Osteocyte (in vitro differentiated cells): ENCODE measurements around the gene TBCC. TPM values are rescaled to one million over a fixed set of nuclear protein-coding genes. Genes with fewer than 3 reads are reported as not detected.
A peak's percentile ranks its signal among the peaks of the same experiment; 100 is the strongest.

Experiments used
- DNase-seq: peaks from one replicate; pipeline ENCODE4 v3.0.0; 2021; ENCODE audit warnings: mixed read lengths; ENCODE audit not compliant: unreplicated experiment; ENCODE audit errors: extremely low spot score
- H3K27ac Mint-ChIP-seq: one replicate; pipeline ENCODE4 v1.8.0; 2021; ENCODE audit warnings: mild to moderate bottlenecking, mixed read lengths; ENCODE audit not compliant: unreplicated experiment
- H3K27me3 Mint-ChIP-seq: one replicate; pipeline ENCODE4 v1.8.0; 2021; ENCODE audit warnings: mixed read lengths; ENCODE audit not compliant: unreplicated experiment
- H3K36me3 Mint-ChIP-seq: one replicate; pipeline ENCODE4 v1.8.0; 2021; ENCODE audit warnings: mixed read lengths; ENCODE audit not compliant: unreplicated experiment
- H3K4me1 Mint-ChIP-seq: one replicate; pipeline ENCODE4 v1.8.0; 2021; ENCODE audit warnings: mixed read lengths; ENCODE audit not compliant: unreplicated experiment
- H3K4me3 Mint-ChIP-seq: one replicate; pipeline ENCODE4 v1.8.0; 2021; ENCODE audit warnings: mild to moderate bottlenecking, moderate library complexity, mixed read lengths; ENCODE audit not compliant: unreplicated experiment
- H3K9me3 Mint-ChIP-seq: one replicate; pipeline ENCODE4 v1.8.0; 2021; ENCODE audit warnings: mixed read lengths; ENCODE audit not compliant: unreplicated experiment
- total RNA-seq: library from RNA; stranded (reverse); gene quantifications from 2 replicates; pipeline ENCODE4 v1.2.1, GENCODE V29; 2021
- TF ChIP-seq, protein P1 (sequence below): fragments of 200-600 bp; sonication (generic); IDR thresholded peaks from 2 replicates; pipeline ENCODE4 v1.5.0; 2021; ENCODE audit warnings: antibody characterized with exemption, mild to moderate bottlenecking, moderate library complexity

TBCC gene
- total RNA-seq, 1 donor from 2014 or later, result 23.8 TPM

DNA sequence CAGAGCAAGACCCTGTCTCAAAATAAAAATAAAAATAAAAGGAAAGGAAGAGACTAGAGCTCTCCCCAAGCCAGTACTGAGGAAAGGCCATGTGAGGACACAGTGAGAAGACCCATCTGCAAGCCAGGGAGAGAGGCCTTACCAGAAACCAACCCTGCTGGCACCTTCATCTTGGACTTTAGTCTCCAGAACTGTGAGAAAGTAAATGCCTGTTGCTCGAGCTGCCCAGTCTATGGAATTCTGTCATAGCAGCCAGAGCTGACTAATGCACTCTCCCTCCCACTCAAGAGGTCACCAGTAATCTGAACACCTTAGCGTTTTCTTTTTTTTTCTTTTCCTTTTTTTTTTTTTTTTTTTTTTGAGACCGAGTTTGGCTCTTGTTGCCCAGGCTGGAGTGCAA lies 16.2 kb downstream of the TBCC start:
- Mint-ChIP-seq H3K27me3 (peaks cover 3% of the 10 kb centered on the region), H3K36me3 (no peaks in the 10 kb centered on the region), H3K27ac (no peak overlapping the region), H3K9me3 (no peaks in the 10 kb centered on the region), H3K4me3 (no peak overlapping the region), H3K4me1 (peaks cover 9% of the 10 kb centered on the region)
- DNase-seq, result no peak
- TF ChIP-seq, protein P1, sequence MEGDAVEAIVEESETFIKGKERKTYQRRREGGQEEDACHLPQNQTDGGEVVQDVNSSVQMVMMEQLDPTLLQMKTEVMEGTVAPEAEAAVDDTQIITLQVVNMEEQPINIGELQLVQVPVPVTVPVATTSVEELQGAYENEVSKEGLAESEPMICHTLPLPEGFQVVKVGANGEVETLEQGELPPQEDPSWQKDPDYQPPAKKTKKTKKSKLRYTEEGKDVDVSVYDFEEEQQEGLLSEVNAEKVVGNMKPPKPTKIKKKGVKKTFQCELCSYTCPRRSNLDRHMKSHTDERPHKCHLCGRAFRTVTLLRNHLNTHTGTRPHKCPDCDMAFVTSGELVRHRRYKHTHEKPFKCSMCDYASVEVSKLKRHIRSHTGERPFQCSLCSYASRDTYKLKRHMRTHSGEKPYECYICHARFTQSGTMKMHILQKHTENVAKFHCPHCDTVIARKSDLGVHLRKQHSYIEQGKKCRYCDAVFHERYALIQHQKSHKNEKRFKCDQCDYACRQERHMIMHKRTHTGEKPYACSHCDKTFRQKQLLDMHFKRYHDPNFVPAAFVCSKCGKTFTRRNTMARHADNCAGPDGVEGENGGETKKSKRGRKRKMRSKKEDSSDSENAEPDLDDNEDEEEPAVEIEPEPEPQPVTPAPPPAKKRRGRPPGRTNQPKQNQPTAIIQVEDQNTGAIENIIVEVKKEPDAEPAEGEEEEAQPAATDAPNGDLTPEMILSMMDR, result no peak

DNA sequence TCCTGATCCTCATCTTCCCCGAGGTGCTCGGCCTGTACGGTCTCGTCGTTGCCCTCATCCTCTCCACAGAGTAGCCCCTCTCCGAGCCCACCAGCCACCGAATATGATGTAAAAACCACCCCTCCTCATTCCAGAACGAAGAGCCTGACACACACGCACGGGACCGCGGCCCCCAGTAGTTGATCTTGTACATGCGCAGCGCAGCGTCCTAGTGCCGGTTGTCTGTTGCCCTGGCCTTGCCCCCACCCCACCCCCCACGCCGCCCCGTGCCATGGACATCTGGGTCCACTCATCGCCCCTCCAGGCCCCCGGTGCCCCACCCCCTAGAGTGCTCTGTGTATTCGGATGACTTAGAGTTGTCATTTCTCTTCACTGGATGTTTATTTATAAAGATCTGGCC lies 18.3 kb downstream of the TBCC start:
- Mint-ChIP-seq H3K4me3 (no peak overlapping the region), H3K9me3 (no peaks in the 10 kb centered on the region), H3K36me3 (no peaks in the 10 kb centered on the region), H3K4me1 (peaks cover 9% of the 10 kb centered on the region), H3K27me3 (peaks cover 7% of the 10 kb centered on the region), H3K27ac (no peak overlapping the region)
- no peak for DNase-seq
- TF ChIP-seq, protein P1, result no peak

DNA sequence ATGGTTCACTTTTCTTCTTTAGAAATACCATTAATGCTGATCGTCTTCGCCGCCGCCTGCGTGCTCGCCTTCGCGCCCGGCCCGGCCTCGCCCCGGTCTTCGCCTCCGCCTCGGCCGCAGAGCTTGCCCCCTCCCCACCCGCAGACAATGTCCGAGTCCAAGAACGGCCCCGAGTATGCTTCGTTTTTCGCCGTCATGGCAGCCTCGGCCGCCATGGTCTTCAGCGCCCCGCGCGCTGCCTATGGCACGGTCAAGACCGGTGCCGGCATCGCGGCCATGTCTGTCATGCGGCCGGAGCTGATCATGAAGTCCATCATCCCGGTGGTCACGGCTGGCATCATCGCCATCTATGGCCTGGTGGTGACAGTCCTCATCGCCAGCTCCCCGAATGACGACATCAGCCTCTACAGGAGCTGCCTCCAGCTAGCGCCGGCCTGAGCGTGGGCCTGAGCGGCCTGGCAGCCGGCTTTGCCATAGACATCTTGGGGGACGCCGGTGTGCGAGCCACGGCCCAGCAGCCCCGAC lies 18.8 kb downstream of the TBCC start:
- Mint-ChIP-seq H3K27me3 (peaks cover 7% of the 10 kb centered on the region), H3K36me3 (no peaks in the 10 kb centered on the region), H3K4me1 (peaks cover 9% of the 10 kb centered on the region), H3K4me3 (no peak overlapping the region), H3K9me3 (no peaks in the 10 kb centered on the region), H3K27ac (no peak overlapping the region)
- no peak for DNase-seq
- TF ChIP-seq, protein P1, result no peak

DNA sequence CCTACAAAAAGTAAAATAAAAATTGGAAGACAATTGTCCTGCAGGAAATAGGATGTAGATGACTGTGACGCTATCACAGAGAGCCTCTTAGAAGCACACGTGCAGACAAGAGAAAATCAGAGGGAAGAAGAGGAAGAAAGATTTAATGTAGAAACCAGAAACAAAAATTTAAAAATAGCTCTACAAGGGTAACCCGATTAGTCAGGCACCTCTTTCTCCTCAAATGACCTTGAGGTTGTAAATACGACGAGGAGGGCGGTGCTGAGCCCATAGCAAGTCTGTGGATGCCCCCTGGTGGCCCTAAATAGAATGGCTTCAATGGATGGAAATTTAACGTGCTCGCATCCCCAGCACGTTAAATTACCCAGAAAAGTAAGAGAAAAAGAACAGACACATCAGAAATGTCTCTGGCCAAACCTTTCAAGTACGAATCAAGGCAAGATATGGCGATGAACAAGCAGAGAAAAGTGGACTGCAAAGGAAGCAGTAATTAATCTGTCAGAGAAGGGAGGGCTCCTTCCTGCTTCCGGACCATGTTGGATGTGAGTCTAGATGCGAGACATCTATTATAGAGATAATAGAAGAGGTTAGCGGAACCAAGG lies 19.3 kb downstream of the TBCC start:
- Mint-ChIP-seq H3K4me1 (peaks cover 9% of the 10 kb centered on the region), H3K27ac (no peak overlapping the region), H3K4me3 (peak overlapping the region; percentile 51), H3K36me3 (no peaks in the 10 kb centered on the region), H3K27me3 (peaks cover 11% of the 10 kb centered on the region), H3K9me3 (no peaks in the 10 kb centered on the region)
- TF ChIP-seq, protein P1, result peak; percentile 94
- no peak for DNase-seq

DNA sequence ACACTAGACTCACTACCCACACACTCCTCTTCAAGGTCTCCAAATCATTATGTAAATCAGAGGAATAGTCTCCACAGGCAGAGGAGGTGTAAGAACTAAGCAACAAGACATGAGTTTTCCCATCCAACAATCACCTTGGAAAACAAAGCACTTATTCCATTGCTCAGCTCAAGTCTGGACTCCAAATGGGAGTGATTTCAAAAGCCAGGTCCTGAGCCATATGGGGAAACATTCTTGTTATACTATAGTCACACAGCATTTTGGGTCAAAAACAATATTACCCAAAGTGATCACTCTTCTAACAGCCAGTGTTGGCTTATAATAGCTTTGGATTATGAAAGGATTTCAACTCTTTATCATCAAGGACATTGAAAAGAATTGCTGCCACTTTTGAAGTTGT lies 19.9 kb downstream of the TBCC start:
- Mint-ChIP-seq H3K4me3 (peak overlapping the region; percentile 51), H3K27ac (peak overlapping the region; percentile 24), H3K9me3 (no peaks in the 10 kb centered on the region), H3K27me3 (peaks cover 14% of the 10 kb centered on the region), H3K36me3 (no peaks in the 10 kb centered on the region), H3K4me1 (peaks cover 9% of the 10 kb centered on the region)
- no peak for DNase-seq
- TF ChIP-seq, protein P1, result no peak
